Erythroblast (primary cell): ENCODE results near the gene STOML3.
A peak's percentile ranks its signal among the peaks of the same experiment; 100 is the strongest.
"Not testable (repeated sequence)": the region's sequence is repeated elsewhere in the genome, so short reads cannot be mapped to it uniquely, and the experiment has no call there.

Source experiments
- DNase-seq, 2 experiments: peaks; one replicate each; lab custom pipeline; 2025; lab: John Stamatoyannopoulos, UW
- GATA1 ChIP-seq: IDR thresholded peaks from 2 replicates; pipeline ENCODE4 v1.6.1; 2011; ENCODE audit warnings: low read depth, mild to moderate bottlenecking, control low read depth, low read length, moderate library complexity
- POLR2A ChIP-seq: IDR thresholded peaks from 2 replicates; pipeline ENCODE4 v1.6.1; 2011; ENCODE audit warnings: mild to moderate bottlenecking, low read length

Gene STOML3

DNA sequence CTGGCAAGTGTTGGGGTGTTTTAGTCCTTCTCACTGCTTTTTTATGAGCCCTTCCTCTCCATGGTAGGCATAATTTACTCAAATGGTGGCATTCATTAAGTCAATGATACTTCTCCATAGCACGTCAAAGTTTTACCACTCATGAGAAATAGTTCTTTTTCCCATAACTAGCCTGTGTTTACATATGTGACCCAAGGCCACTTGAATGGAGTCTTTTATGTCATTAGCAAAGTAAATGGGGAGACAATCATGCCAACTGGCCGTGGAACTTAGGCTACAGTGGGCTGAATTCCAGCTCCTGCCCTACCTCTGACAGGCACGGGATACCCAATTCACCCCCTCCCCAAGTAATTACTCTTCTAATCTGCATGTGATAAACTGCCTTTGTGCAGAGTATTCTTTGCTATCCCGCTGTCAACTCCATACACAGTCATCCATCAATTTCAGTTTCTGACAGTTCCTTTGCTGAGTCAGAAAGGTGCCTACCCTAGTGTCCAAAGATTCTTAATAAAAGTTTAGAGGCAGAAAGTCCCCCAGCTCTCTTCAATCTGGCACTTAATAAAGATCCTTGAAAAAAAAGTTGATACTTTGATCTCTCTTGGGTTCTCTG lies 30.3 kb upstream of the STOML3 start:
- no peak for TF ChIP-seq POLR2A
- TF ChIP-seq GATA1: no peak
- no peak for DNase-seq

DNA sequence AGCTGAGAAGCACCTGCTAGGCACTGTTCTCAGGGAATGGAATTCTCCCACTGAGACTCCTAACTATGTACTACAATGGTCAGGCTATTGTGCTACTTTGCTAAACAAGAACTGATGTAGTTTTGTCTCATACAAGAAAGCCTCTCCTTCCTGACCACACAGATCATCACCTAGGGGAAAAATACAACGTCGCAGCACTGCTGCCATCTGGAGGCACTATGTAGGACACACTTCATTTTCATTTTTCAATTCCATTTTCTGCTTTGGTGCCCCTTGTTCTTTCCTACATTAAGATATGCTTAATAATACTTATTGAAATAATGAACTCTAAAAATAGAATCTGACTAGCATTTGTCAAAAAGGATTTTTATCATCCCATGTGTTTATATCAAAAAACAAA lies 26.2 kb upstream of the STOML3 start:
- peak; percentile 23 to 45 for DNase-seq
- TF ChIP-seq GATA1: no peak
- TF ChIP-seq POLR2A: no peak

DNA sequence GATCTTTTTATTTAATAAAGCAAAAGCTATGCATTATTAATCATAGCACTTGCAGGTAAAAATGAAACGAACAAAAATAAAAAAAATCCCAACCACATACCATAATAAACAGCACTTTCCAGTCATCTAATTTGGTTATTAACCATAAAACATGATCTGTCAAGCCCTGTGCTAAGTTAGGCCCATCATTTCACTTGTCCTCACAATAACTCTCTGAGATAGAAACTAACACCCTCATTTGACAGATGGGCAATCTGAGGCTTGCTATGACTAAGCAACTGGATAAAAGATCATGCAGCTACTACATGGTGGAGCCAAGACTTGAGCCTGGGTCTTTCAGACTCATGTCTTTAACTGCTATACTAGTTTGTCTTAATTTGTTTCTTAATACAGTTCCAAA lies 25.5 kb upstream of the STOML3 start:
- TF ChIP-seq POLR2A (no peak), GATA1 (no peak)
- peak in 1 of 2 experiments; percentile 8 for DNase-seq

DNA sequence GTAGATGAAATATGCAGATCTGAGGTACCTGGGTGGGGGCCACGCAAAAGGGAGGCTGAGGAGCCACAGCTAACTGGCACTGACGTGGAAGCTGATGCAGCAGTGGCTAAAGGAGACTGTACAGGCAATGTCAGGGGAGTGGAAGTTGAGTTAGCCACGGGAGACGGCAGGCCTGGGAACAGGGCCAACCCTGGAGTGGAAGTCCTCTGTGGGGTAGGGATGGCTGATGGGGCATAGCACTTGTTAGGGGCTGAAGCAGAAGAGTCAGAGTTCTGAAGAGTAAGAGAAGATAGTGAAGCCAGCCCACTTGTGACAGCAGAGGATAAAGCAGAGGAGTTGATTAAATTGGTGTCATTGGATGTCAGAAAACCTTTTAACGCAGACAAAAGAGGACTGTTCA lies 22.8 kb upstream of the STOML3 start:
- no peak for DNase-seq
- TF ChIP-seq GATA1 (no peak), POLR2A (no peak)

DNA sequence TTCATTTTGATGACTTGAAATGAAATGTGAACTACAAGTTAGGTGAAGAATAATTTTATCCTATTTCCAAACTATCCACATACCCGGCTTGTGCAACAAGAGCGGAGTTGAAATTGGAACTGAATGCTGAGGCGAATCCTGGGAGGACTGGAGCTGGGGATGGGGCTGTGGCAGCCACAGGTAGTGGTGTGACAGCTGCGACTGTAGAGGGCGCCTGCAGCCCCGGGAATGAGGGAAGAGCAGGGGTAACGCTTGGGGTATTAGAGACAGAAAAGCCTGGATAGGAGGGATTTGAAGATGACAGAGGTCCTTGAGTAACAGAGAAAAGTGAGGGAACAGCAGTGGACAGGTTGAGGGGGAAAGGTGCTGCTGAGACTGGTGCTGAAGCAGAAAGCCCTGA lies 22.0 kb upstream of the STOML3 start:
- DNase-seq: no peak
- TF ChIP-seq POLR2A: no peak
- no peak for TF ChIP-seq GATA1

DNA sequence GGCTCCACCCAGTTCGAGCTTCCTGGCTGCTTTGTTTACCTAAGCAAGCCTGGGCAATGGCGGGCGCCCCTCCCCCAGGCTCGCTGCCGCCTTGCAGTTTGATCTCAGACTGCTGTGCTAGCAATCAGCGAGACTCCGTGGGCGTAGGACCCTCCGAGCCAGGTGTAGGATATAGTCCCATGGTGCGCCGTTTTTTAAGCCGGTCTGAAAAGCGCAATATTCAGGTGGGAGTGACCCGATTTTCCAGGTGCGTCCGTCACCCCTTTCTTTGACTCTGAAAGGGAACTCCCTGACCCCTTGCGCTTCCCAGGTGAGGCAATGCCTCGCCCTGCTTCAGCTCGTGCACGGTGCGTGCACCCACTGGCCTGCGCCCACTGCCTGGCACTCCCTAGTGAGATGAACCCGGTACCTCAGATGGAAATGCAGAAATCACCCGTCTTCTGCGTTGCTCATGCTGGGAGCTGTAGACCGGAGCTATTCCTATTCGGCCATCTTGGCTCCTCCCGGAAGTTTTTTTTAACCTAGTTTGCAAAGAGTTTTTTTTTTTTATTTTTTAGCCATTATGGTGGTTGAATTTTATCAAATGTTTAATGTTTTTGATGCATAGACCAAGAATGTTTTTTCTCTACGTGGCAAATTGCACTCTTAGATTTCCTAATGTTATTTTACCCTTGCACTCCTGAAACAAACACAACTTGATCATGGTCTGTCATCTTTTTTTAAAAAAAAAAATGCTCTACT lies 15.9 kb upstream of the STOML3 start:
- DNase-seq: not testable (repeated sequence)

DNA sequence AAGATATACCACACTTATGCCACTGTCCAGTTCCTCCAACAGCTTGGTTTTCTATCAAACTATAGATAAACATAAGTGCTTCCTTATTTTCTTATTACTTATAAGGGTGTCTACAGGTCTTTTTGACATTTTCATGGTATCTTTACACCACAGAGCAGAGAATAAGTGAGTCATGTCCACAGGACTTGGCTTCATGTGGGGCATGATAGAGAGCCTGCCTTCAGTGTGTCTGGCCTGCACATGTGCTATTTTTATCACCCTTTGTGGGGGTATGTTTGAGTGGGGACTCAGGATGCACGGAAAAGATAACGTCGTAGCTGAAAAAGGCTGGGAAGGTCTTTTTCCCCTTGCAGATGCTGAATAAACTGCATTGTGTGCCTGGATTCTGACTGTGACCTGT lies 8.1 kb upstream of the STOML3 start:
- TF ChIP-seq GATA1 (no peak), POLR2A (no peak)
- peak; percentile 44 to 82 for DNase-seq

DNA sequence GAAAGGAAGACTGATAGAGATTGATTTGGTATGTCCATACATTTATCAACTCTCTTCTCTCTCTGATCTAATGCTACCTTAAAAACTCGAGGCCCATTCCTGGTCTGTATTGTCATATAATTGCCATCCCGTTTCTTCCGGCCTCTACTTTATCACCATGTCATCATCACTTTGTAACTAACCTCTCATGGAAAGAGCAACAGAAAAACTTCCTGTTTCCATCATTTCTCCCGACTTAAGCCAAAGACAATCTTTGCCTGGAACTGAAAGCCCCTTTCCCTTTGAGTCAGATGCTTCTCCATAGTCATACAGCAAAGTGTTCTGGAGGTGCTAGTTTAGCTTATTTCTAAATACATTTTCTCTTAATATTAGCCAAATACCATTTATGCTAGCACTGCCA lies 2.8 kb upstream of the STOML3 start:
- TF ChIP-seq GATA1: no peak
- TF ChIP-seq POLR2A: no peak
- no peak for DNase-seq

DNA sequence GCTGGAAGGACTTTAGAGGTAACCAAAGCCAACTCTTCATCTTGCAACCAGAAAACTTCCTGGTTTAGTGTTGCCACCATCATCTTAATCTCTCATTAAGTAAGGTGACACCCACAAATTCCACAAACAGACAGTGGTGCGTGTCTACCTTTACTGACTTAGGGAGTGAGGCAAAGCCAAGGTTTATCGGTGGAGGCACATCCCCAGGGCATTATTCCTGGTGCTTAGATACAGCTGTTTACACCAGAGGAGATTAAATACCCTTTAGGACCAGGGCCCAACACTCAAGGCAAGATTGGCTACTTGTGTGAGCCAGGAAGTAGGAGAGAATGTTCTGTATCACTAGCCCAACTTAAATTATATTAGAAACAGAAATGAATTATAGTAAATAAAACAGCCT lies 9.5 kb downstream of the STOML3 start:
- TF ChIP-seq GATA1: no peak
- TF ChIP-seq POLR2A: no peak

DNA sequence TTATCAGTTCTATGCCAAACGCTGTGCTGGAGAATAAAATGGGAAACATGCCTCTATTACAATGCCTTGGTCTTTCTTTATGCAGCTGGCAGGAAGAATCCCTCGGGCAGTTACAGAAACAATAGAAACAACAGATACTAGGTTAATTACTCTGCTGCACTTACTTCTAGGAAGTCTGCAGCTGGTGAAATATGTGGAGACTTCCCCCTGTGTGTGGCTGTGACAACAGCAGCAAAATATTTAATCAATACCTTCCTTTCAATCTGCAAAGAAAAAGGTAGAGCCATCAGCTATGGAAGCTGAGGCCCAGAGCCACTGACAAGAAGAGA lies 9.9 kb downstream of the STOML3 start:
- no peak for DNase-seq
- TF ChIP-seq POLR2A (no peak), GATA1 (no peak)

More for the DNA sequence above, 9.5 kb downstream of the STOML3 start:
- DNase-seq: no peak

DNA sequence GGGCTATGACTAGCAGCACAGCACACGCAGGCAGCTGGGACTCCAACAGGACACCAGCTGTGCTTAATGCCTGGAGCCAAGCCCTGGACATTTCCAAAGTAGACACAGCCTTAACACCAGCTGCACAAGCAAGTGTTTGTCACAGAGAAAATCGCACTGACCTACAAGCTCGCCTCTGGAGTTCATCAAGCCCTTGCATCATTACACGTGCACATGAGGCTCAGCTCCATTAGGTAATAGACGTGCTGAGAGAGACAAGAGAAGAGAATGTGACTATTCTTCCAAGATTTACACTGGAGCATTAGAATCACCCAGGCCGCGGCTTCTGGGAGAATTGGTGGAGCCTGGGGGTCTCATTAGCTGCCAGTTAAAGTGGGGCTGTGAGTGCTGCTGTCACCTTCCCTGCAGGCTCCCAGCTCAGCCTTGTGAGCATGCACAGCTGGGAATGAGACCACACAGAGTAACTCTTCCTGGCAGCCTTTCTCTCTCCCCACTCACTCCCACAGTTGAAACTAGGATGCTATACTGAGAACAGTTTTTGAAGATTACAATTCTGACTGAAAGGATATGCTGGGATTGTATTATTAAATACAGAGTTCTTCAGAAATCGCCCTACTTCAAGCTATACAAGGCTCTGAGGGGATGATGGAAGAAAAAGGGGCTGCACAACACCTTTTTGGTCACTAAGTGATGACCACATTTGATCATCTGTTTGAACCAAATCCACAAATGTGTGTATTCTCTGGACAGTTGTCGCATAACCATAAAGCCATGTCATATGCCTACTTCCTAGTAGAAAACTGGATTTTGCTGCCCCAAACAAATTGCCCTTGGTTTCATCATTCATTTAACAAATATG lies 10.5 kb downstream of the STOML3 start:
- DNase-seq: peak in 1 of 2 experiments; percentile 36
- TF ChIP-seq POLR2A: no peak

DNA sequence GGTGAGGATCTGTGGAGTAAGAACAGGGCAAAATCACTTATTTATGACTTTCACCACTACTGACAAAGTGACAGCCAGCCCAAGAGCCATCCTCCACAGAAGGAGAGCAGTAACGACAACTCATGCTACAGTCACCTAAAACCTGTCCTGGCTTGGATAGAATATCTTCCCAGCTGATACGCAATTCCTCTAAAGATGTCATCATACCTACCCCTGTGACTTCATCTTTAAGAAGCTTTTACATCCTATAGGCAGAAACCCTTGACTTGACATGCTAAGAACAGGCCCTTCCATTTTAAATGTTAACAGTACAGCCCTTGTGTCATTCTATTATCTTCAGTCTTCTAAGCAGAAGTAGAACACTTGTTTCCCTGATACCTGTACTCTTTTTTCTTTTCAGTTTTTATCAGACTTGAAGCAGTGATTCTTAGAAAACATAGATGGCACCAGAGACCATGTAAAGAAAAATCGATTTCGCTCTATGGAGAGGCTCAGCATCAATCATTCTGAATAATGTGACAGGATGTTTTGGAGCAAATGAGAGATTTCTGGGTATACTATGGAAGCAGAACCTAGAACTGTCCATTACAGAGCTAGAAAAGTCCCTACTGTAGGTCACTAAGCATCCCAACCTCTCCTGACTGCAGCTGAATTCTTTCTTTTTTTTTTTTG lies 20.1 kb downstream of the STOML3 start:
- no peak for TF ChIP-seq GATA1
- TF ChIP-seq POLR2A: no peak
- no peak for DNase-seq

DNA sequence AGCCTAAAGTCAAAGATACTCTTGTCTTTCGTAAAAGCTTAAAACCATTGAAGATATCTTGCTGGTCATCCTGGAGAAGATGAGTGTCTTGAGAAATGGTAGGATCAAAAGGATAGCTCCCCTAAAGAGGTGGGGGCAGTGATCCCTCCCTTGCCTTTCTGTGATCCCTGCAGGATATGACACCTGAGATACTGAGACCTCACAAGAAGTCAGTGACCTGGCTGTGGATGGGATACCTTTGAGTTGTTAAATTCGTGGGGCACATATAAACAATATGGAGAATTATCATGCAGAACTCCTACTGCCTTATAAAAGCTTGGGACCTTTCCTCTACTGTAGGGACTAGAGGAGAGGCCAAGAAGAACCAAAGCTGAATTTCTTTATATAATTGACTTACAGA lies 21.4 kb downstream of the STOML3 start:
- no peak for TF ChIP-seq GATA1
- no peak for TF ChIP-seq POLR2A
- no peak for DNase-seq

DNA sequence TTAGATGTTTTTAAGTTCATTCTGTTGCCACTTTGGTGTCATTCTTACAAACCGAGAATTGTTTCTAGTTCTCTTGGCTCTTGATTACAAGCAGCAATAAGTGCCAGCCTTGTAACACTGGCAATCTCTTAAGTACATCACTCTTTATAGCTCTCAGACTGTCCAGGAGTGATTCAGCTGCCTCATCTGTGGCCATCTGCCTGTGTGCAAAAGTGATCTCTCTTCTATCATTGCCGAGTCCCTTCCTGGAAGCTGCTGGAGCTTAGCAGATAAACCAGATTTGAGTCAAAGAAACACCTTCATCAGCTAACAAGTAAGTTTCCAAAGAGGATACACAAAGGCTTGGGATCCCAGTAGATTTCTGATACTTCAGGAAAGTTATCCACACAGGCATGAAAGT lies 23.2 kb downstream of the STOML3 start:
- TF ChIP-seq GATA1 (no peak), POLR2A (no peak)
- DNase-seq: no peak
